Stimulated activated naive CD4-positive, alpha-beta T cell (primary cell): Measurements from ENCODE around the gene ADAMTS16.

Source experiments
- DNase-seq, 6 experiments: peaks; one replicate each; lab custom pipeline; 2025; lab: John Stamatoyannopoulos, UW

The ADAMTS16 gene

GRCh38 chr5:5316334-5316733 is 176.2 kb downstream of the ADAMTS16 start:
- DNase-seq = no peak

DNA sequence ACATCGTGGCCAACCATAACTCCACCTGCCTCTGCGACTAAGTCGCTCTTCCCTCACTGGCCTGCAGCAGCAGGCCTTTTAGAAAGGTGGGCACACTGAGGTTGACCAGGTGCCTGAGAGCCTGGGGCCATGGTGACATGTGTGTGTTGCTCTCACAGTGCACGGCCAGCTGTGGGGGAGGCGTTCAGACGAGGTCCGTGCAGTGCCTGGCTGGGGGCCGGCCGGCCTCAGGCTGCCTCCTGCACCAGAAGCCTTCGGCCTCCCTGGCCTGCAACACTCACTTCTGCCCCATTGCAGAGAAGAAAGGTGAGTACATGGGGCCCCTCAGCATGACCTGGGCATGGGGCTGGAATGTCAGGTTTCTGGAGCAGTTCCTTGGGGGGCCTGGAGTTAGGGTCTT is 177.8 kb downstream of the ADAMTS16 start:
- DNase-seq = no peak

DNA sequence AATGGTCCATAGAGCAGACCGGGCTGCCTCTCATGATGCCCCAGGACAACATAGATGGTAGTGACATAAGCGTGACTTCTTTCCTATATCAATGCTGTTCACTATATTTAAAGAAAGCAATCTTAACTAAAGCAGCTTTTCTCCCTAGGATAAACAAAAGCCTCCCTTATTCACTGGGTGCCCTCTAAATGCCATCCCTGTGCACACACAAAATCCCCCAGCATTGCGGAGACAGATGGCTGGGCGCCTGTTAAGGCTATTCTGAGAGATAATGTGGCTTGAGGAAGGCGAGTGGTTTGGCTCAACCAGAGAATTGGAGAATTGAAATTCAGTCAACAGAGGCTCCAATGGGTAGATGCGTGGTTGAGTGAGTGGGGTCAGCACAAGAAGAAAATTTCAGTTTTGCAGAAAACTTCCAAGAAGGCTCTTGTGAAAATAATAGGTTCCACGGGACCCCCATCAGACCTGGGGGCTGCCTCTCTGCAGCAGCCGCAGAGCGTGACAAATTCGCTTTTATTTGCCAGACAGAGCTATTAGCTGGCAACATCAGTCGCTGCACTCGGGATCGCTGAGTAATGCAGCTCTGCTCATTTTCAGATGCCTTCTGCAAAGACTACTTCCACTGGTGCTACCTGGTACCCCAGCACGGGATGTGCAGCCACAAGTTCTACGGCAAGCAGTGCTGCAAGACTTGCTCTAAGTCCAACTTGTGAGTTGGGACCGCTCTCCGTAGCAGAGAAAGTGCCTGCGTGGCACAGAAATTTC is 178.5 kb downstream of the ADAMTS16 start:
- DNase-seq = no peak

DNA sequence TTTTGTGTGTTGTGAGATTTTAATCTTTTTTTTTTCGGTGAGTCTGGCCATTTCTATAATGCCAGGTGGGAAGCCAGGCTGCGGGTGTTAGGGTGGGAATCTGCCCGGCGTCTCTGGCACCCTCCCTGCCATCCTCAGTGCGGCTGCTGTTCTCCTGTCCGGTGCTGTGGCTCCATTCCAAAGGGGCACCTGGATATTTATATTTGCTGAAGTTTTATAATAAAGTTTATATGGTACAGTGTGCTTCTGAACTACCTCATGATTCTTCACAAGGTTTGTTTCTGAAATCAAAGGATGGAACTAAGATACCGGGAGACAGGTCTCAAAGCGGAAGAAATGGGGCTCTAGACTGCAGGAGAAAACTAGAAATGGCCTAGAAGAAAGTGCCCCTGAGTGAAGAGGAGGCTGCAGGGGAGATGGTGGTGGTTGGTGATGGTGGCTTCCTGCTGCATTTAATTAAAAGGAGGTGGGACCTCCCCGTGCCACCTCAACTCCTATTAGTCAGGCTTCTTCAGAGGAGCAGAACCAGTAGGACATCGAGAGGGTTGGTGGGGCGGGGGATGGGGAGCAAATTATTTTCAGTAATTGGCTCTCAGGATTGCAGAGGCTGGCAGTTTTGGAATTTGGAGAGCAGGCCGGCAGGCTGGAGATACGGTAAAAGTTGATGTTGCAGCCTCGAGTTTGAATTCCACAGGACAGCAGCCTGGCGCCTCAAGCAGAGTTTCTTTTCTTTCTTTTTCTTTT is 180.1 kb downstream of the ADAMTS16 start:
- no peak for DNase-seq

- DNase-seq = no peak
Observed at GRCh38 chr5:5321137-5321536, 181.0 kb downstream of the ADAMTS16 start.

GRCh38 chr5:5323551-5323950 is 183.4 kb downstream of the ADAMTS16 start:
- no peak for DNase-seq

- DNase-seq = no peak
Observed at GRCh38 chr5:5326115-5326758, 186.1 kb downstream of the ADAMTS16 start.

DNA sequence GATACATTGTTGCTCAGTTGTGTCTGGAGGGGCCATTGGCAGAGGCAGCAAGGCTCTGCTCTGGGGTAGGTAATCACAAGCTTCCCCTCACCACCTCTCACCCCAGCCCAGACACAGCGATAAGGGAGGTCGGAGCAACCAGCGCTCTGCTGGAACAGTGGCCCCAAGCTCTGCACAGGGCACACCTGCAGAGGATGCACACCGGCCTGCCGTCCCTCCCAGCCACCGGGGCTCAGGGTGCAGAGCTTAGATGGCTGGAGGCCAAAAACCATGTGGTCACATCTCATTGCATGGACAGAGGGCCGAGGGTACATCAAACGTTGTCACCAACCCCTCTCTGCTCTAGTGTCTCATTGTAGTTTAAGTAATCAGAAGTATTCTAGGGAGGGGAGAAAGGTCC is 187.0 kb downstream of the ADAMTS16 start:
- no peak for DNase-seq

DNA sequence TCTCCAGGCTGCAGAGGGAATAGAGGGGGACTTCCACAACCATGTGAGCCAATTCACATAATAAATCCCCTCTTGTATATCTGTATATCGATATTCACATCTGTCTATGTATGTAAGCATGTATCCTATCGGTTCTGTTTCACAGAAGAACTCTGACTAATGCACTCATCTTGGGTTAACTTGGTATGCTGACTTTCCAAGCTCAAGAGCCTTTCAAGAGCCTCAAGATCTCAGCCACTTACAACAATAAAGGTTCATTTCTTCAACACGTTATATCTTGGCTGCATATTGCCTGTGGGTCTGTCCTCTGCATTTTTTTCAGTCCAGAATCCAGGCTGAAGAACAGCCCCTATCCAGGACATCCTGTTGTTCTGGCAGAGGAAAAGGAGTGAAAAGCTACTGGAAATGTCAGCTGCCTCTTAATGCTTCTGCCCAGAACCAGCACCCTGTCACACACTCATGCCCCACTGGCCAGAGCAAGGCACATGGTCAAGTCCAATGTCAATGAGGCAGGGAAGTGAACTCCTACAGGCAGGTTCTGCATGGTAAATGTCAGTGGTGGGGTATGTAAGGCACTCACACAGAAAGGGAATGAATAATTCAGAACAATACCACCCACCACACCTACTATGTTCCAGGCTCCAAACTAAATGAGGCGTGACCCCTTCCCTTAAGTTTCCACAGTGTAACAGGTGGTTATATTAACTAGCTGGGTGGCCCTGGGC is 190.8 kb downstream of the ADAMTS16 start:
- DNase-seq = no peak

DNA sequence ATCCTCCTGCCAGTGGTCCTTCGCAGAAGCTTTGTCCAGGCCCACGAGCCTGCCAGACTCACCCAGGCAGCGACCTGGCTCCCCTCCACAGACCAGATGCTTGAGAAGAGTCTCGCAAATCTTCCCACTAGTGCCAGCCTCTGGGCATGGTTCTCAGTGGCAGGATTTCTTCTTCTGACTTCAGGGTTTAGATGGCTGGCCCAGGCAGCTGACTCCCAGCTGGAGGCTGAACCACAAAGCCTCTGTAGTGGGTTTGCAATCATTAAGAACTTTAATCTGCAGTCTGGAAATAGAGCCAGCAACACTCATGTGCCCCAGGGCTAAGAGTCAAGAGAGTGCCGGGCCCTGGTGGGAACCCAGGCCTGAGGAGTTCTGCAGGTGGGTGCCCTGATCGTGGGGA is 191.7 kb downstream of the ADAMTS16 start:
- no peak for DNase-seq

DNA sequence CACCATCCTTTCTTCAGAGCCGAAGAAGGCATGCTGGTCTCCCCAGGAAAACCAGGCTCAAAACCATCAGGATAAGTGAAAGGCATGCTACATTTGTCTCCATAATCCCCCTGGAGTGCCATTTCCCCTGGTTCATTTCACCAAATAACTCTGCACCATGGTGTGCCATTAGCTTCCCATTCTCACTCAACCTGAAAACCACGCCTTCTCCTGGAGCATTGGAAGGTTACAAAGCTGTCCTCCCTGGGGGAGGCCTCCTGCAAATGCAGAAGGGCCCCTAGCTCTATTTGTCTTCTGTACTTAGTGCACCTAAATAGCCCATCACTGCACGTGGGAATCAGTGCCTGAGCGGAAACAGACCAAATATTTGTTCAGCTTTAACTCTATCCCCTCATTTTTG is 192.2 kb downstream of the ADAMTS16 start:
- no peak for DNase-seq

DNA sequence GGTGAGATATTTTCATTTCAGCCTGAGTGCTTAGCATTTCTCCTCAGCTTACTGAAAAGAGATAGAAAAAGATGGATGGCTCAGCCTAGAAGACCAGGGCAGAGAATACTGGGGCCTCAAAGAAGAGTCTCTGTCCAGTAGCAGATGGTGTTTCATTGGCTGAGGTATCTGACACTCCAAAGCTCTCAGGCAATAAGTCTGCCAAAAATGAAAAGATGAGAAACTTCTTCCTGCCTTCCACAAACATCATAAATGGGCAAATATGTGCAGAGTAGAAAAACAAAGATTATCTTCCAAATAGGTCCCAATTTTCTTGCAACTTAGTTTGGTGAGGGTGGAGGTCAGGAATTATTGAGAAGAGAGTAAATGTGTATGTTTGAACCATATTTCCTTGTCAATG is 195.0 kb downstream of the ADAMTS16 start:
- DNase-seq = no peak

DNA sequence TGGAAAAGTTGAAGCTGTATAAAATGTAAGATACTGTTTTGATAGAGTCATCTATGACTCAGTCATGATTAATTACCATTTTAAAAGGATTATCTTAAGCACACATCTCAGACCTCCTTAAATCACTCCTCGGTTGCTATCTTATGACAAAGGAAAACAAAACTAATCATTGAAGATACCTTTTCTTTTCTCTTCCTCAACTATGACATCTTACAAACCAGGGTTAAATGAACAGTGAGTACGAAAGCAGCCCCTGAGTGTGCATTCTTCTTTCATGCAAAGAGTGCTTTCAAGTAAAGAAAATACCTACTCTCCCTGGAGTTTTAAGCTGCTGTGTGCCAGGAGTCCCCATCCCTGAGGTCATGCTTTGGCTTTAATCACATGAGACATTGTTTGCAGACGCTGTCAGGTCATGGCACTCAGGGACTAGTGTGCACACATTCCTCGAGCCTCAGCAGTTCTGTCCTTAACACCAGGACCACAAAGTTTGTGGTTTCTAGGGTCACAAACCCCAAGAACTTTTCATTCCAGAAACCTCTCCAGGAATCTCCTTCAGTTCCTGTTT is 195.7 kb downstream of the ADAMTS16 start:
- no peak for DNase-seq

- no peak for DNase-seq
Observed at GRCh38 chr5:5339257-5339656, 199.1 kb downstream of the ADAMTS16 start.

DNA sequence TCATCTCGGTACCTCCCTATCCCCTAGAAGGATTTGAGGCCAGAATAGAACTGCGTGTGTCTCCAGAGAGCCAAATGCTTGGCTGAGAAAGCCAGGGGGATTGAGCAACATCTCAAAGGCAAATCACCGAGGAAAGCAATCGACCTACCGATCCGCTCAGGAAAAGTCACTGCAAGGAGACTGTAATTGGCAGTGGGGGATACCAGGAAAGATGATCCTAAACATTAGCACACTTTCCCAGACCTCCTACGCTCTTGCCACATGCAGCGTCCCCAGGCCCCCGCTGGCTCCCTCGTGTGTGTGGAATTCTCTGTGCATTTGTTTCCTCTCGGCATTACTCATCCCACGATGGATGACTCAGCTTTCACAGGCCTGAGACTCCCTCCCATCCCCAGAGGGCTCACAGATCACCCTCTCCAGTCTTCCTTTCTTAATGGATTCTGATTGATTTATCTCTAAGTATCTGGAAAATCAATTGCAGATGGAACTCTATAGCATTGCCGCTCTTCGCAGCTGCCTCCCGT is 200.1 kb downstream of the ADAMTS16 start:
- no peak for DNase-seq

DNA sequence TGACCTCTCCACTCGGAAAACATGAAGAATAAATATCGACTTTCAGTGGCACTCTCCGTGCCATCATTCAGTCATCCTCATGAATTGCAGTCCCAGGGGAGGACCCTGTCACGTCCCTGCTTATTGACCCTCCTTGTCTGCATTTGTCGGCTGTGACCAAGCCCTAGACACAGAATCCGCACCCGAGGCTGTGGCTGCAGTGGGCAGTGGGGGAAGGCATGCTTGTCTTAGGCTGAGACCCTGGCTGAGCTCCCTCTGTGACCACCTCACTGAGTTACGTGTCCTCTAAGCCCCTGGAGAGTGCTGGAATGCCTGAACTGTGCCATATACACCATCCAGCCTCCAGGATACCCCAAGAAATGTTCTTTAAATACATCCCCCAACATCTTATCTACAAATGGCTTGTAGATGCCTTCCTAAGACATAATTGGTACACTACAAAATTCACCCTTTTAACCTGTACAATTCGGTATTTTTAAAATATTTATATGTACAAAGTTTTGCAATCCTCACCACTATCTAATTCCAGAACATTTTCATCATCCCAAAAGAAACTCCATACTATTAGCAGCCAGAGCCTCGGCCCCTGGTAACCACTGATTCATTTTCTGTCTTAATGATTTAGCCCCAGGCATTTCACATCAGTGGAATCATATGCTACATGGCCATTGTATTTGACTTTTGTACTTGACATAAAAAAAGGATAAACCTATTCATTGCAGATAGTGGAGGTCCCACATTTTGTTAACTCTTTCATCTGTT is 201.6 kb downstream of the ADAMTS16 start:
- DNase-seq = no peak

DNA sequence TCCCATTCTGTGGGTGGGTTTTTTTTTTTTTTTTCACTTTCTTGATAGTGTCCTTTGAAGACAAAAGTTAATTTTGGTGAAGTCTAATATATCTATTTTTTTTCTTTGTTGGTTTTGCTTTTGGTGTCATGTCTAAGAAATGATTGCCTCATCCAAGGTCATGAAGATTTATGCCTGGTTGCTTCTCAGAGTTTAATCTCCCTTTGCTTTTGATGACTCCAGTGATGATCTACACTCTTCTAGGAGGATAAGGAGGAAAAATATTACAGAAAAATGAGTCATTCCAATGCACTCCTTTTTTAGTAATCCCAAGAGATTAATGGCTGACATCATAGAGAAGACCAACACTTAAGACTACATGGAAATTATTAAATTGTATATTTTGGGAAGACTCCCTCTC is 202.7 kb downstream of the ADAMTS16 start:
- DNase-seq = no peak

DNA sequence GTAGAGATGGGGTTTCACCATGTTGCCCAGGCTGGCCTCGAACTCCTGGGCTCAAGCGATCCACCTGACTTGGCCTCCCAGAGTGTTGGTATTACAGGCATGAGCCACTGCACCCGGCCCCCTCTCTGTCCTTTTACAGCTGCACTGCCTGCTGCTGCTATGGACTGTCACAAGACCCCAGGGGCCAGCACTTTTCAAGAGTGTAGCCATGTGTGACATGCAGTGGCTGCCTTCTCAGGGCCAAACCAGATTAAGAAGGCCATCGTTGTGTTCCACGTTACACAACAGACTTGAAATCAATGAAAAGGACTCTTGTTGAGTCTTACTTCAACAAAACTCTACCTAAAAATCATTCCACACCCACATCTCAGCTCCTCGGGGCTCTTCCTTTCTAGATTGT is 203.4 kb downstream of the ADAMTS16 start:
- DNase-seq = no peak

GRCh38 chr5:5344051-5344571 is 204.0 kb downstream of the ADAMTS16 start:
- DNase-seq = no peak

- no peak for DNase-seq
Observed at GRCh38 chr5:5344606-5345005, 204.5 kb downstream of the ADAMTS16 start.

- no peak for DNase-seq
Observed at GRCh38 chr5:5347442-5347841, 207.3 kb downstream of the ADAMTS16 start.
